Heart left ventricle (tissue), 16 donors: ENCODE results near the gene SH3PXD2A. TPM values are rescaled to one million over a fixed set of nuclear protein-coding genes. Genes with fewer than 3 reads are reported as not detected.

Source experiments
- ATAC-seq, 4 donors: fragments of 200-7000 bp; cut with Tn5 transposase; one replicate each; pipeline ENCODE4 v1.9.1; 2020 to 2022; ENCODE audit warnings: moderate library complexity in 4 of 4, mild to moderate bottlenecking in 3 of 4, moderate number of reproducible peaks in 1 of 4
- DNase-seq, 5 donors: peaks; one replicate each; pipeline ENCODE4 v3.0.0-alpha.2; 2020
- H3K27ac ChIP-seq, 12 donors: fragments of 200-600 bp; sonication (generic) in 4 of 12; one replicate each; pipeline versions ENCODE4 v1.5.0 to v1.8.0; 2016 to 2022; ENCODE audit warnings: mild to moderate bottlenecking in 2 of 12
- H3K27me3 ChIP-seq, 9 donors: fragments of 200-600 bp; sonication (generic) in 2 of 9; one replicate each; pipeline versions ENCODE4 v1.5.1 to v1.8.0; 2016 to 2022; ENCODE audit warnings: mild to moderate bottlenecking in 3 of 9
- H3K36me3 ChIP-seq, 9 donors: fragments of 200-600 bp; sonication (generic) in 2 of 9; one replicate each; pipeline versions ENCODE4 v1.5.0 to v1.8.0; 2018 to 2022; ENCODE audit warnings: mild to moderate bottlenecking in 2 of 9
- H3K4me1 ChIP-seq, 12 donors: fragments of 200-600 bp; sonication (generic) in 4 of 12; one replicate each; pipeline versions ENCODE4 v1.5.0 to v1.8.0; 2016 to 2022; ENCODE audit warnings: mild to moderate bottlenecking in 3 of 12
- H3K4me3 ChIP-seq, 12 donors: fragments of 200-600 bp; sonication (generic) in 4 of 12; one replicate each; pipeline versions ENCODE4 v1.5.0 to v1.8.0; 2017 to 2022; ENCODE audit warnings: mild to moderate bottlenecking in 9 of 12, moderate library complexity in 4 of 12
- H3K9me3 ChIP-seq, 12 donors: fragments of 200-600 bp; sonication (generic) in 4 of 12; one replicate each; pipeline versions ENCODE4 v1.5.0 to v1.8.0; 2016 to 2022; ENCODE audit warnings: mild to moderate bottlenecking in 1 of 12
- POLR2A ChIP-seq, 2 donors: fragments of 450-650 bp; IDR thresholded peaks; one replicate each; pipeline ENCODE4 v1.6.1; 2017; ENCODE audit warnings: antibody characterized with exemption in 2 of 2, mild to moderate bottlenecking in 2 of 2, moderate library complexity in 2 of 2
- WGBS, 4 donors: extraction: QIAGEN DNeasy Blood & Tissue Kit in 2 of 4; methylation state at CpG; one replicate each; pipeline versions ENCODE4 v1.1.5 to v1.1.7; 2013 to 2018; 5-methylcytosine and 5-hydroxymethylcytosine counted together
- intact Hi-C, 10 donors: fragments of 100-400 bp; cut with DNase I; formaldehyde crosslinking; loops; one replicate each; pipeline versions ENCODE4 v1.11.1 to v1.14.2; 2022
- polyA plus RNA-seq, 2 donors: library from polyadenylated mRNA; stranded (reverse); fragments of 200-250 nt; gene quantifications; one replicate each; pipeline ENCODE4 v1.2.3, GENCODE V29; 2013
- total RNA-seq, 9 donors: library from RNA; depleted of rRNA in 2 of 9; stranded (reverse); fragments of >200 nt in 2 of 9; fragmentation: NEBNext Ultra II Directional in 3 of 9; extraction: Animal tissue kit (Norgen Biotek cat#: 25700) in 3 of 9; gene quantifications; one replicate each; pipeline versions ENCODE4 v1.1.0 to v1.2.4, GENCODE V29; 2016 to 2023
- TF ChIP-seq, protein P1 (sequence below), 12 donors: fragments of 200-600 bp; sonication (generic) in 4 of 12; IDR thresholded peaks; one replicate each; pipeline versions ENCODE4 v1.5.0 to v1.8.0; 2018 to 2022; ENCODE audit warnings: antibody characterized with exemption in 12 of 12, mild to moderate bottlenecking in 5 of 12
- donor health status: ischemic (EF 13 %, LVEDD 7.1; RV severe dilation, severe dysfunction).
- donor health status: healthy with polysubstance abuse.
- donor health status: DM: no; HTN: yes; CAD: no.
- donor health status: DM: no; HTN: no; CAD: no.
- donor health status: ischemic (EF 25% LVEDD 6.9; RV normal size, moderate dysfunction).
- donor health status: ischemic (EF 25% LVEDD 5.7; RV mildly dilated, moderate dysfunction).
- donor health status: healthy.
- donor health status: DM: yes; HTN: yes; CAD: no.
- donor health status: ischemic (EF 35%, LVEDD 5.7; RV mildly dilated, moderate dysfunction).
- donor health status: nonischemic (EF 11% LVEDD 7.7; RV severe dilation, severe dysfunction).
- donor health status: DM: yes; HTN: yes; CAD: no.
- donor health status: PGD.
- donor health status: ischemic (EF 29% LVEDD 5.4; RV normal size, mild dysfunction).
- donor health status: nonischemic (EF 23%, LVEDD 6.1; RV moderate dilation, normal function).

The SH3PXD2A gene
- total and polyA plus RNA-seq, 11 donors: 11.8 to 43.4 (median 31.1) TPM

DNA sequence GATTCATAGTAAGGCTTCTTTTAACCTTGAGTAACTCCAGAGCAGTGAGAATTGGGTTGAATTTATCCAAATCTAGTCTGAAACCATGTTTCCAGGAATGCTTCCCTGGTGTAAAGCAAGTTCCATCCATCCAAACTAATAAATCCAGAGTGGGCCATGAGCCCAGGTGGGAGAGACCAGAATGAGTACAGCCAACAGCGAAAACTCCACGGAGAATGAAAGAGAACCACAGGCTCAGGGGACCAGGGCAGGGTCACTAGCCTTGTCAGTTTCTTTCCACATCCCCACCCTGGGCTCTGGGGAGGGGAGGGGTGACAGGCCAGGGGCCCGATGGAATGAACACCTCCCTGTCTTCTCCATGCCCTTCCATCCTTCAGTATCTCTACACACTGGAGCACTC lies 181.8 kb downstream of the SH3PXD2A start:
- Histone ChIP-seq H3K4me1 (peaks cover 0 to 64% (median 37%) of the 10 kb centered on the region in 12 donors), H3K27me3 (no peaks in the 10 kb centered on the region), H3K4me3 (no peak overlapping the region), H3K27ac (no peak overlapping the region), H3K9me3 (no peaks in the 10 kb centered on the region), H3K36me3 (no peaks in the 10 kb centered on the region)
- intact Hi-C loops: loop anchor here in 2 of 10 donors (5.0 kb wide), 1 partner anchor 56 kb away; no protein-coding TSS in a partner anchor
- no peak for ATAC-seq
- WGBS, 4 donors: 67 to 78% (median 74%) methylated on average over 3 of the region's 3 CpGs
- no peak for TF ChIP-seq POLR2A (IDR thresholded peaks at IDR 0.05)
- TF ChIP-seq, protein P1, sequence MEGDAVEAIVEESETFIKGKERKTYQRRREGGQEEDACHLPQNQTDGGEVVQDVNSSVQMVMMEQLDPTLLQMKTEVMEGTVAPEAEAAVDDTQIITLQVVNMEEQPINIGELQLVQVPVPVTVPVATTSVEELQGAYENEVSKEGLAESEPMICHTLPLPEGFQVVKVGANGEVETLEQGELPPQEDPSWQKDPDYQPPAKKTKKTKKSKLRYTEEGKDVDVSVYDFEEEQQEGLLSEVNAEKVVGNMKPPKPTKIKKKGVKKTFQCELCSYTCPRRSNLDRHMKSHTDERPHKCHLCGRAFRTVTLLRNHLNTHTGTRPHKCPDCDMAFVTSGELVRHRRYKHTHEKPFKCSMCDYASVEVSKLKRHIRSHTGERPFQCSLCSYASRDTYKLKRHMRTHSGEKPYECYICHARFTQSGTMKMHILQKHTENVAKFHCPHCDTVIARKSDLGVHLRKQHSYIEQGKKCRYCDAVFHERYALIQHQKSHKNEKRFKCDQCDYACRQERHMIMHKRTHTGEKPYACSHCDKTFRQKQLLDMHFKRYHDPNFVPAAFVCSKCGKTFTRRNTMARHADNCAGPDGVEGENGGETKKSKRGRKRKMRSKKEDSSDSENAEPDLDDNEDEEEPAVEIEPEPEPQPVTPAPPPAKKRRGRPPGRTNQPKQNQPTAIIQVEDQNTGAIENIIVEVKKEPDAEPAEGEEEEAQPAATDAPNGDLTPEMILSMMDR (IDR thresholded peaks at IDR 0.05): no peak
- no peak for DNase-seq

DNA sequence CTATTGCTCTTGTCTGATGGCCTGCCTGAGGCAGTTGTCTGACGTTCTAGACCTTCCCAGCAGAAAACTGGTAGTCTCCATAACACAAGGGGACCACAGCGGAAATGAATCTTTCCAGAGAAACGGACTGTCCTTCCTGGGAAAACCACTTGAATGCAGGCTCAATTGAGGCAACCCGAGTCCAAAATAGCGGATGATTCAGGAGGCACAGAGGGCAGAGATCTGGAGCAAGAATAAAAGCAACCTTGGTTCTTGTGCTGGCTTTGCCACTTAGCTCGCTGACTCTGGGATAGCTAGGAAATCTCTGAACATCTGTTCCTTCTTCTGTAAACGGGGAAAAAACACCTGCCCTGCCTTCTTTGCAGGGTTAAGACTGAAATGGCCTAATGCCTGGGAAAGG lies 183.0 kb downstream of the SH3PXD2A start:
- Histone ChIP-seq H3K9me3 (no peaks in the 10 kb centered on the region), H3K27ac (peak overlapping the region in 8 of 12 donors; percentile 11 to 74 (median 51)), H3K4me1 (peaks cover 0 to 64% (median 37%) of the 10 kb centered on the region in 12 donors), H3K36me3 (no peaks in the 10 kb centered on the region), H3K4me3 (no peak overlapping the region), H3K27me3 (no peaks in the 10 kb centered on the region)
- ATAC-seq: no peak
- no peak for DNase-seq
- no peak for TF ChIP-seq POLR2A (IDR thresholded peaks at IDR 0.05)
- TF ChIP-seq, protein P1 (IDR thresholded peaks at IDR 0.05): no peak
- WGBS, 4 donors: 41 to 66% (median 61%) methylated on average over 7 of the region's 7 CpGs
- intact Hi-C loops: loop anchor here in 2 of 10 donors (5.0 kb wide), 1 partner anchor 55 kb away; no protein-coding TSS in a partner anchor

DNA sequence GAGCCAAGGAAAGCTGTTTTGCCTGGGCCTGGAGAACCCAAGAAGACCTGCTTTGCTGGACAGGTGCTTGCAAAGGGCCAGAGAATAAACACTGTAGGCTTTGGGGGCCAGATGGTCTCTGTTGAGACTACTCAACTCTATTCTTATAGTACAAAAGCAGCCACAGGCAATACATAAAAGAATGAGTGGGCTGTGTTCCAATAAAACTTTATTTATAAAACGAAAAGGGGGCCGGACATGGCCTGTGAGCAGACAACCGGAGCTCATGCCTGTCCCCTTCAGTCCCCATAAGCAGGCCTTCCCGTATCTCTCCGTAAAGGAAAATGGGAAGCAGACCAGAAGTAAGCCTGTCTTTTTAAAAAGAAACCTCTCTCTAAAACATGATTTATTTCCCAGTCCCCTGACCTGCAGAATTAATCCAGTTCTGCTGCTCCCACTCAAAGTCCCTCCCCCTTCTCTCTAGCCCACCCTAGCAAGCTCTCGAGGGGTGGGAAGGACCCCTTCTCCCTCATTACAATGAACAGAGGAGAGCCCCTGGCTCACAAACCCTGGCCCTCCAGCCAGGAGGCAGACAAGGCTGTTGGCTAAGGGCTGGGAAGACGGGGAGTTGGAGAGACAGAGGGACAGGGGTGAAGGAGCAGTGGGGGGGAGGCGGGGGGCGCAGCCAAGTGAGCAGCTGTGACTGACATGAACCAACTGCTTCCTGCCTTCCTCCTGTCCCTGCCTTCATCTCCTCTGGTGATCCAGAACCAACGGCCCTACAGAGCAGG lies 184.1 kb downstream of the SH3PXD2A start:
- 75 to 89% (median 82%) methylated on average over 9 to 10 of the region's 10 CpGs for WGBS, 4 donors
- TF ChIP-seq POLR2A (IDR thresholded peaks at IDR 0.05): no peak
- TF ChIP-seq, protein P1 (IDR thresholded peaks at IDR 0.05): no peak
- DNase-seq (no peak), ATAC-seq (no peak)
- intact Hi-C loops: loop anchor here in 2 of 10 donors (5.0 kb wide), 1 partner anchor 54 kb away; no protein-coding TSS in a partner anchor
- H3K9me3 ChIP-seq: no peaks in the 10 kb centered on the region
- no peak overlapping the region for H3K4me3 ChIP-seq
- peak overlapping the region in 1 of 12 donors; percentile 4 for H3K27ac ChIP-seq
- no peaks in the 10 kb centered on the region for H3K27me3 ChIP-seq
- peaks cover 3 to 62% (median 38%) of the 10 kb centered on the region in 12 donors for H3K4me1 ChIP-seq
- no peaks in the 10 kb centered on the region for H3K36me3 ChIP-seq

DNA sequence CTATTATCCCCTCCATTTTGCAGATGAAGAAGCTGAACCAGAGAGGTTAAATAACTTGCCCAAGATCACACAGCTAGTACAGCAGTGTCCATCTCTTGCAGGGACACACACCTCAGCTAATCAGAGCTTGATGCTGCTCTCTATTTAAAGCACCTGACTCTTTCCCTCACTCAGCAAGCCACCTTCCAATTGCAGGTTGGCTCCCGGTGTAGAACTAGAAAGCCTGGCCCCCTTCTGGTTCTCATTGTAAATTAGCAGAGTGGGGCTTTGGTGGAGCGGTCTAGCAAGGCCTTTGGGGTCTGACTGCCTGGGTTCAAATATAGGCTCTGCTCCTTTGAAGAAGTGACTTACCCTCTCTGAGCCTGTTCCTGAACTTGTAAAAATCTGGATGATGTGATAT lies 185.4 kb downstream of the SH3PXD2A start:
- WGBS, 4 donors: 83 to 92% (median 85%) methylated on average over 2 of the region's 2 CpGs
- no peak for DNase-seq

More for the DNA sequence above, 185.4 kb downstream of the SH3PXD2A start:
- Histone ChIP-seq H3K27me3 (no peaks in the 10 kb centered on the region), H3K27ac (no peak overlapping the region), H3K9me3 (no peaks in the 10 kb centered on the region), H3K36me3 (no peaks in the 10 kb centered on the region), H3K4me1 (peaks cover 3 to 71% (median 42%) of the 10 kb centered on the region in 12 donors), H3K4me3 (no peak overlapping the region)
- TF ChIP-seq, protein P1 (IDR thresholded peaks at IDR 0.05): no peak
- TF ChIP-seq POLR2A (IDR thresholded peaks at IDR 0.05): no peak
- no peak for ATAC-seq
- intact Hi-C loops: loop anchor here in 4 of 10 donors (2.0 to 5.0 kb wide), 3 partner anchors 53 to 63 kb away; no protein-coding TSS in a partner anchor
